ENCODE results near the gene JADE2. TPM values are rescaled to one million over a fixed set of nuclear protein-coding genes. Genes with fewer than 3 reads are reported as not detected.

Gene JADE2
- total and polyA plus RNA-seq, 2 of the 8 experiments (the other 6 are each of a cell fraction or from before 2014, with no cell fraction given), result 19.2 to 55.8 TPM

DNA sequence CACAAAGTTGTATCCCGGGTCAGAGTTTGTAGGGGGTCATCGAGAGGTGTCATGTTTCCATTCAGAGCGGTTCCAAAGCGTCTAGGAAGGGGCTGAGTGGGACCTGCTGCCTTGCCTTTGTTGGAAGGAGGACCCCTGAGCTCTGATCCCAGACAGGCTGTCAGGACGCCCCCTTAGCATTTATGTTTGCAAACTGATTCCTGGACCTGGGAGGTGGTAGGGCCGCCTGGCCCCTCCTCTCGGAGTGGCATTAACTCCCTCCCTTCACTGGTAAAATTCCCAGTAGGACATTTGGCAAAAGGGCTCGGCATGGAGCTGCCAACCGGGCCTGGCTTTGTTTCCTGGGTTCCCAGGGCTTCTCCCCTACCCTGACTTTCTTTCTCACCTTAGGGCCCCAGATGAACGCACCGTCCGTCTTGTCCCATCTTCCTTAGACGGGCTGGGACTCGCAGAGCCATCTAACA lies 2.5 kb downstream of the JADE2 start:
- FAIRE-seq (no peak), DNase-seq (ENCODE audit: low read depth in 1 of 2, low spot score in 2 of 2) (no peak)
- H3K4me2 ChIP-seq (ENCODE audit: insufficient read depth in 1 of 2, low read depth in 2 of 2, low read length in 2 of 2), result peak overlapping the region; percentile 69 to 74
- H2BK12ac ChIP-seq (ENCODE audit: low read depth, low read length), result peak overlapping the region; percentile 20; the same call in 1 of the 2 replicates
- H2AFZ ChIP-seq (ENCODE audit: low read length), result no peak overlapping the region
- H3K14ac ChIP-seq (ENCODE audit: insufficient read length), result no peak overlapping the region
- H2BK5ac ChIP-seq (ENCODE audit: low read depth, low read length), result peak overlapping the region; percentile 76; the same call in 1 of the 2 replicates
- H3K9ac ChIP-seq (replicated peaks in 1 of 4; ENCODE audit: extremely low read depth in 1 of 4, low read depth in 3 of 4, low read length in 3 of 4), result peak overlapping the region in 2 of 4 experiments; percentile 25 to 35; a peak in 5 of 7 replicates
- peak overlapping the region; percentile 62 for H3K27ac ChIP-seq (ENCODE audit: low read depth, low read length)
- H3K4ac ChIP-seq (replicated peaks; ENCODE audit: insufficient read length, low read depth, low read length), result no peak overlapping the region
- H3K56ac ChIP-seq (replicated peaks; ENCODE audit: insufficient read length, low read depth, low read length), result peak overlapping the region; percentile 3
- H4K91ac ChIP-seq (replicated peaks; ENCODE audit: insufficient read length, low read length), result peak overlapping the region; percentile 38
- H3K79me1 ChIP-seq (ENCODE audit: low read depth, low read length), result peaks cover 17% of the 10 kb centered on the region
- peak overlapping the region; percentile 65; the same call in 1 of the 2 replicates for H3K18ac ChIP-seq (ENCODE audit: extremely low read depth, low read length)
- no peak overlapping the region for H3K23ac ChIP-seq (ENCODE audit: insufficient read length)
- H3K9me3 ChIP-seq (ENCODE audit: insufficient read depth in 2 of 2, low read depth in 1 of 2, low read length in 1 of 2), result no peaks in the 10 kb centered on the region
- peaks cover 21 to 38% (median 27%) of the 10 kb centered on the region in 4 experiments for H3K4me1 ChIP-seq (replicated peaks in 1 of 4; ENCODE audit: control insufficient read depth in 3 of 4, insufficient read depth in 4 of 4, low read length in 3 of 4)
- CTCF ChIA-PET (ENCODE audit: partially characterized antibody), result interaction anchor here (0.6 to 10.9 kb wide), 36 partner anchors 8 to 292 kb away, joined by 3 to 121 read pairs (median 4); partner anchors contain the start of gene CDKN2AIPNL
- peaks cover 27 to 54% of the 10 kb centered on the region in 2 experiments for H3K79me2 ChIP-seq (ENCODE audit: control insufficient read depth in 1 of 2, insufficient read depth in 2 of 2, low read length in 2 of 2)
- WGBS, 2 experiments (ENCODE audit: extremely low coverage in 1 of 2, insufficient coverage in 1 of 2, insufficient read length in 1 of 2, insufficient replicate concordance in 2 of 2, low coverage in 1 of 2, low lambda C conversion rate in 2 of 2, missing lambda C conversion rate in 1 of 2), result 17% methylated on average over 14 of the region's 14 CpGs; no CpG with 5 or more reads in 1 of the 2 experiments
- H2BK20ac ChIP-seq (ENCODE audit: low read length), result no peak overlapping the region
- H3K4me3 ChIP-seq (ENCODE audit: extremely low read depth in 1 of 4, insufficient read depth in 2 of 4, low read depth in 3 of 4, low read length in 4 of 4), result peak overlapping the region; percentile 34 to 80 (median 60)
- H2BK120ac ChIP-seq (replicated peaks; ENCODE audit: low read depth, low read length), result peak overlapping the region; percentile 24
- H4K8ac ChIP-seq (ENCODE audit: extremely low read depth, insufficient read depth, low read length), result peak overlapping the region; percentile 58
- H2BK15ac ChIP-seq (ENCODE audit: low read length), result no peak overlapping the region
- H3K27me3 ChIP-seq (replicated peaks in 1 of 4; ENCODE audit: control insufficient read depth in 3 of 4, extremely low read depth in 1 of 4, insufficient read depth in 3 of 4, low read length in 3 of 4), result no peaks in the 10 kb centered on the region
- H4K20me1 ChIP-seq (replicated peaks in 1 of 2; ENCODE audit: control insufficient read depth in 1 of 2, insufficient read depth in 2 of 2, low read length in 2 of 2), result no peaks in the 10 kb centered on the region
- peak overlapping the region; percentile 76 for H4K5ac ChIP-seq (ENCODE audit: insufficient read length, low read depth, low read length)
- POLR2A ChIA-PET (ENCODE audit: partially characterized antibody), result interaction anchor here (0.6 to 7.7 kb wide), 17 partner anchors 8 to 302 kb away, joined by 3 to 131 read pairs (median 6); partner anchors contain the start of genes CDKN2AIPNL and PPP2CA
- peaks cover 11% of the 10 kb centered on the region; the same call in 1 of the 2 replicates for H3K23me2 ChIP-seq (ENCODE audit: low read depth, low read length)
- H3K36me3 ChIP-seq (ENCODE audit: control insufficient read depth in 2 of 4, insufficient read depth in 4 of 4, low read length in 3 of 4), result no peaks in the 10 kb centered on the region
- no peak overlapping the region; the same call in 1 of the 2 replicates for H2AK5ac ChIP-seq (ENCODE audit: low read depth, low read length)

All from H1 (cell line).